HepG2 (cell line): ENCODE results near the gene POFUT2. TPM values are rescaled to one million over a fixed set of nuclear protein-coding genes. Genes with fewer than 3 reads are reported as not detected.

Experiments
- ATAC-seq: fragments of 200-7000 bp; cut with Tn5 transposase; 3 replicates; pipeline ENCODE4 v1.9.1; 2020; ENCODE audit warnings: mild to moderate bottlenecking, moderate library complexity
- BruUV-seq: library from RNA; stranded (reverse); fragments of 400-500 nt; replicated peaks from 2 replicates; lab custom pipeline; 2021; lab: Mats Ljungman, UMichigan
- CTCF ChIA-PET: fragments of 300-600 bp; formaldehyde crosslinking; extraction: SDS; loops from one replicate; lab custom pipeline; 2021; ENCODE audit warnings: low total read pairs, inconsistent platforms, low intra/inter-chr PET ratio; lab: Yijun Ruan, JAX
- POLR2A ChIA-PET: fragments of 350-600 bp; sonication (Branson Sonifier 250); formaldehyde crosslinking; loops from one replicate; lab custom pipeline; 2020; ENCODE audit warnings: antibody characterized with exemption, inconsistent platforms; lab: Yijun Ruan, JAX
- DNase-seq: peaks from one replicate; pipeline ENCODE4 v3.0.0-alpha.2; 2015; ENCODE audit warnings: low spot score
- FAIRE-seq: peaks from 3 replicates; lab custom pipeline; 2011; peaks lifted over from hg19 to GRCh38; lab: Jason Lieb, UNC
- H2AFZ ChIP-seq: one replicate; pipeline ENCODE4 v1.6.1; 2011; ENCODE audit warnings: low read length, inconsistent platforms
- H3K27ac ChIP-seq: fragments of 300-600 bp; 3 replicates; pipeline ENCODE4 v1.8.0; 2011; ENCODE audit warnings: mixed run types, mild to moderate bottlenecking, mixed read lengths, low read length, inconsistent platforms; ENCODE audit not compliant: insufficient read depth; ENCODE audit errors: extremely low read length
- H3K27me3 ChIP-seq, 2 experiments: fragments of 200-600 bp in 1 of 2; 2 replicates in 1 of 2; 3 replicates in 1 of 2; pipeline versions ENCODE4 v1.6.0 to v1.8.0; 2011; ENCODE audit warnings: low read length in 2 of 2, mild to moderate bottlenecking in 2 of 2, moderate library complexity in 2 of 2, inconsistent platforms in 1 of 2; ENCODE audit not compliant: insufficient read depth in 2 of 2, control insufficient read depth in 1 of 2
- H3K36me3 ChIP-seq, 2 experiments: fragments of 200-600 bp in 1 of 2; replicated peaks in 1 of 2; 2 replicates in 1 of 2; 3 replicates in 1 of 2; pipeline versions ENCODE4 v1.5.1 to v1.8.0; 2011; ENCODE audit warnings: low read length in 2 of 2, inconsistent platforms in 1 of 2; ENCODE audit not compliant: insufficient read depth in 2 of 2, control insufficient read depth in 1 of 2
- H3K4me1 ChIP-seq: 2 replicates; pipeline ENCODE4 v1.5.1; 2012; ENCODE audit warnings: low read length, inconsistent platforms; ENCODE audit not compliant: insufficient read depth
- H3K4me2 ChIP-seq: 2 replicates; pipeline ENCODE4 v1.6.0; 2011; ENCODE audit warnings: low read depth, low read length, inconsistent platforms
- H3K4me3 ChIP-seq, 3 experiments: fragments of 200-600 bp in 1 of 3; sonication (generic), shearing (Covaris generic) in 1 of 3; replicated peaks in 1 of 3; 2 replicates each; pipeline ENCODE4 v1.5.1; 2011 to 2016; ENCODE audit warnings: low read length in 3 of 3, inconsistent platforms in 2 of 3, low read depth in 2 of 3, mild to moderate bottlenecking in 2 of 3, control low read depth in 1 of 3, mixed read lengths in 1 of 3; ENCODE audit not compliant: insufficient read depth in 1 of 3
- H3K79me2 ChIP-seq: one replicate; pipeline ENCODE4 v1.6.1; 2011; ENCODE audit warnings: low read length, inconsistent platforms; ENCODE audit not compliant: insufficient read depth
- H3K9ac ChIP-seq: 2 replicates; pipeline ENCODE4 v1.6.0; 2011; ENCODE audit warnings: mild to moderate bottlenecking, low read depth, low read length, inconsistent platforms; ENCODE audit not compliant: insufficient read depth
- H3K9me3 ChIP-seq: 2 replicates; pipeline ENCODE4 v1.5.1; 2012; ENCODE audit warnings: mild to moderate bottlenecking, low read length
- H4K20me1 ChIP-seq: 2 replicates; pipeline ENCODE4 v1.6.0; 2011; ENCODE audit warnings: inconsistent platforms, mild to moderate bottlenecking, low read length, moderate library complexity; ENCODE audit not compliant: insufficient read depth
- CEBPZ ChIP-seq: IDR thresholded peaks from 2 replicates; pipeline ENCODE4 v1.6.1; 2012; ENCODE audit warnings: low read length, improper control_type of control experiment
- HNF4A ChIP-seq: sonication (generic); formaldehyde crosslinking; IDR thresholded peaks from 2 replicates; pipeline ENCODE4 v1.4.0; 2020; ENCODE audit warnings: missing genetic modification reagents
- JUNB ChIP-seq: sonication (generic); formaldehyde crosslinking; IDR thresholded peaks from 2 replicates; pipeline ENCODE4 v1.8.0; 2022; ENCODE audit warnings: missing genetic modification reagents, mild to moderate bottlenecking, borderline replicate concordance
- ZNF10 ChIP-seq: sonication (generic); formaldehyde crosslinking; IDR thresholded peaks from 2 replicates; pipeline ENCODE4 v1.4.0; 2020; ENCODE audit warnings: mild to moderate bottlenecking, low read depth, missing genetic modification reagents, borderline replicate concordance
- WGBS: methylation state at CpG from one replicate; pipeline ENCODE4 v1.1.6; 2017; ENCODE audit warnings: low lambda C conversion rate; 5-methylcytosine and 5-hydroxymethylcytosine counted together
- in situ Hi-C: cut with HindIII; loops from 2 replicates; pipeline ENCODE4 v1.10.0; 2017; ENCODE audit warnings: low pct_unique_long_range_greater_than_20kb; ENCODE audit not compliant: extremely low pct_ligation_motif_present
- intact Hi-C: fragments of 100-400 bp; cut with micrococcal nuclease; formaldehyde crosslinking; loops from one replicate; pipeline ENCODE4 v1.10.0; 2022; ENCODE audit not compliant: unreplicated experiment
- polyA plus RNA-seq, 8 experiments: library from polyadenylated mRNA; depleted of rRNA in 3 of 8; stranded (reverse) in 7 of 8; unstranded in 1 of 8; fragments of >200 nt; fragmentation: Illumina TruSeq in 4 of 8; extraction: Trizol in 4 of 8; gene quantifications; 2 replicates each; pipeline versions ENCODE4 v1.2.1 to v1.2.3, GENCODE V29; 2011 to 2016; ENCODE audit warnings: low read depth in 4 of 8, missing spikeins in 1 of 8, mixed read lengths in 1 of 8; ENCODE audit not compliant: insufficient read depth in 1 of 8
- total RNA-seq, 5 experiments: library from RNA; depleted of rRNA; stranded (reverse); fragments of >200 nt; fragmentation: Illumina TruSeq; extraction: Trizol; gene quantifications; 2 replicates each; pipeline ENCODE4 v1.2.3, GENCODE V29; 2016; ENCODE audit warnings: low read depth in 1 of 5
- TF ChIP-seq, protein P1 (sequence below), 2 experiments: sonication (generic) in 1 of 2; formaldehyde crosslinking in 1 of 2; IDR thresholded peaks; 2 replicates each; pipeline versions ENCODE4 v1.4.0 to v1.6.1; 2016 to 2020; ENCODE audit warnings: borderline replicate concordance in 1 of 2, low read depth in 1 of 2, mild to moderate bottlenecking in 1 of 2, missing genetic modification reagents in 1 of 2

POFUT2 gene
- total and polyA plus RNA-seq, 2 of the 13 experiments (the other 11 are each of a cell fraction or from before 2014, with no cell fraction given) = 22.8 to 24.0 TPM

GRCh38 chr21:45223236-45224185, 64.2 kb downstream of the POFUT2 start:
- H3K4me1 ChIP-seq = no peaks in the 10 kb centered on the region
- DNase-seq = no peak
- POLR2A ChIA-PET = interaction anchor here (0.5 kb wide), 1 partner anchor 12 kb away, joined by 3 read pairs; no protein-coding TSS in a partner anchor
- H4K20me1 ChIP-seq = no peaks in the 10 kb centered on the region
- H3K27ac ChIP-seq = no peak overlapping the region
- H3K4me2 ChIP-seq = no peak overlapping the region
- no peak overlapping the region for H3K9ac ChIP-seq
- WGBS = 93% methylated on average over 21 of the region's 36 CpGs
- peaks cover 4 to 5% of the 10 kb centered on the region in 2 experiments; a peak in 3 of 5 replicates for H3K36me3 ChIP-seq
- ATAC-seq = no peak
- CTCF ChIA-PET = no interaction called here
- H3K27me3 ChIP-seq = peaks cover 0 to 4% of the 10 kb centered on the region in 2 experiments; a peak in 1 of 5 replicates
- in situ Hi-C loops = no loop called here
- no peak overlapping the region for H3K4me3 ChIP-seq
- H3K9me3 ChIP-seq = no peaks in the 10 kb centered on the region
- H3K79me2 ChIP-seq = no peaks in the 10 kb centered on the region
- no peak for TF ChIP-seq JUNB
- TF ChIP-seq HNF4A (CRISPR knock-in tag) = no peak
- intact Hi-C loops = no loop called here
- FAIRE-seq = no peak
- BruUV-seq = no TSS peak
- no peak overlapping the region for H2AFZ ChIP-seq

DNA sequence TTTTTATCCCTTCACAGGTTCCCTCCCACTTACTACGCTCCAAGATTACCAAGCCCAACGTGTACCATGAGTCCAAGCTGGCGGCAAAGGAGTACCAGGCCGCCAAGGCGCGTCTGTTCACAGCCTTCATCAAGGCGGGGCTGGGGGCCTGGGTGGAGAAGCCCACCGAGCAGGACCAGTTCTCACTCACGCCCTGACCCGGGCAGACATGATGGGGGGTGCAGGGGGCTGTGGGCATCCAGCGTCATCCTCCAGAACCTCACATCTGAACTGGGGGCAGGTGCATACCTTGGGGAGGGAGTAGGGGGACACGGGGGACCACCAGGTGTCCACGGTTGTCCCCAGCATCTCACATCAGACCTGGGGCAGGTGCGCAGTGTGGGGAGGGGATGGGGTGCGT, 65.7 kb downstream of the POFUT2 start:
- 95% methylated on average over 13 of the region's 15 CpGs for WGBS
- TF ChIP-seq CEBPZ (no peak), ZNF10 (CRISPR knock-in tag) (no peak)
- TF ChIP-seq, protein P1, sequence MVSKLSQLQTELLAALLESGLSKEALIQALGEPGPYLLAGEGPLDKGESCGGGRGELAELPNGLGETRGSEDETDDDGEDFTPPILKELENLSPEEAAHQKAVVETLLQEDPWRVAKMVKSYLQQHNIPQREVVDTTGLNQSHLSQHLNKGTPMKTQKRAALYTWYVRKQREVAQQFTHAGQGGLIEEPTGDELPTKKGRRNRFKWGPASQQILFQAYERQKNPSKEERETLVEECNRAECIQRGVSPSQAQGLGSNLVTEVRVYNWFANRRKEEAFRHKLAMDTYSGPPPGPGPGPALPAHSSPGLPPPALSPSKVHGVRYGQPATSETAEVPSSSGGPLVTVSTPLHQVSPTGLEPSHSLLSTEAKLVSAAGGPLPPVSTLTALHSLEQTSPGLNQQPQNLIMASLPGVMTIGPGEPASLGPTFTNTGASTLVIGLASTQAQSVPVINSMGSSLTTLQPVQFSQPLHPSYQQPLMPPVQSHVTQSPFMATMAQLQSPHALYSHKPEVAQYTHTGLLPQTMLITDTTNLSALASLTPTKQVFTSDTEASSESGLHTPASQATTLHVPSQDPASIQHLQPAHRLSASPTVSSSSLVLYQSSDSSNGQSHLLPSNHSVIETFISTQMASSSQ (IDR thresholded peaks at IDR 0.05; ENCODE audit: low read depth) = no peak
- TF ChIP-seq, protein P1 (CRISPR knock-in tag; IDR thresholded peaks at IDR 0.05; ENCODE audit: borderline replicate concordance) = no peak

More for the DNA sequence above, 65.7 kb downstream of the POFUT2 start:
- CTCF ChIA-PET = no interaction called here
- in situ Hi-C loops = no loop called here
- POLR2A ChIA-PET = no interaction called here
- H3K4me2 ChIP-seq = no peak overlapping the region
- H3K79me2 ChIP-seq = no peaks in the 10 kb centered on the region
- no TSS peak for BruUV-seq
- no peaks in the 10 kb centered on the region for H3K4me1 ChIP-seq
- no peak overlapping the region for H3K27ac ChIP-seq
- H3K36me3 ChIP-seq = peaks cover 4 to 5% of the 10 kb centered on the region in 2 experiments; a peak in 3 of 5 replicates
- ATAC-seq (no peak), FAIRE-seq (no peak), DNase-seq (no peak)
- intact Hi-C loops = no loop called here
- H3K9me3 ChIP-seq = no peaks in the 10 kb centered on the region
- no peak overlapping the region for H2AFZ ChIP-seq
- no peak overlapping the region for H3K4me3 ChIP-seq
- H4K20me1 ChIP-seq = no peaks in the 10 kb centered on the region
- no peak overlapping the region for H3K9ac ChIP-seq
- no peaks in the 10 kb centered on the region; a peak in 1 of 5 replicates for H3K27me3 ChIP-seq
